GM21528 (cell line): ENCODE data around the gene ERCC4.
A peak's percentile ranks its signal among the peaks of the same experiment; 100 is the strongest.

Experiments used
- ATAC-seq: cut with Tn5 transposase; IDR thresholded peaks from one replicate; pipeline ENCODE4 v1.9.1; 2021; ENCODE audit warnings: mild to moderate bottlenecking, moderate library complexity; ENCODE audit not compliant: unreplicated experiment, low FRiP score

The ERCC4 gene

DNA sequence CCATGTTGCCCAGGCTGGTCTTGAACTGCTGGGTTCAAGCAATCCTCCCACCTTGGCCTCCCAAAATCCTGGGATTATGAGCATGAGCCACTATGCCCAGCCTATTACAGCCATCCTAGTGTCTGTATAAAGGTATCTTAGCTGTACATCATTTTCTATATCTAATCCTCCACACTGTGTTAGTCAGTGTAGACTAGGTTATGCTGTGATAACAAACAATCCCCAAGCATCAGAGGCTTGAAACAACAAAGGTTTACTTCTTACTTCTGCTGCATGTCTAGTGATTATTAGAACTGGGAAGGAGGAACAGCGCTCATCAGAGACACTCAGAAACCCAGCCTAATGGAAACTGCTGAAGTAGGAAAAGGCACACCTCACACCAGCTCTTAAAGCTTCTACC is 68.1 kb downstream of the ERCC4 start:
- ATAC-seq, result no peak

DNA sequence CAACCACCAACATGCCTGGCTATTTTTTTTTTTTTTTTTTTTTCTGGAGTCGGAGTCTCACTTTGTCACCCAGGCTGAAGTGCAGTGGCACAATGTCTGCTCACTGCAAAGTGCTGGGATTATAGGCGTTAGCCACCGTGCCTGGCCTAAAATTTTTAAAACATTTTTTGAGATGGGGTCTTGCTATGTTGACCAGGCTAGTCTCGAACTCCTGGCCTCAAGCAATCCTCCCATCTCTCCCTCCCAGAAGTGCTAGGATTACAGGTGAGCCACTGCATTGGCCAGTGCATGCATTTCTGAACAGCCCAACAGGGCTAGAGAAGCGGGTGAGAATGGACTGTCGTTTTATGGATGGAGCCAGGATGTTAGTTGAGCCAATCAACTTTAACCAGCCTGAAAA is 72.4 kb downstream of the ERCC4 start:
- ATAC-seq, result no peak

DNA sequence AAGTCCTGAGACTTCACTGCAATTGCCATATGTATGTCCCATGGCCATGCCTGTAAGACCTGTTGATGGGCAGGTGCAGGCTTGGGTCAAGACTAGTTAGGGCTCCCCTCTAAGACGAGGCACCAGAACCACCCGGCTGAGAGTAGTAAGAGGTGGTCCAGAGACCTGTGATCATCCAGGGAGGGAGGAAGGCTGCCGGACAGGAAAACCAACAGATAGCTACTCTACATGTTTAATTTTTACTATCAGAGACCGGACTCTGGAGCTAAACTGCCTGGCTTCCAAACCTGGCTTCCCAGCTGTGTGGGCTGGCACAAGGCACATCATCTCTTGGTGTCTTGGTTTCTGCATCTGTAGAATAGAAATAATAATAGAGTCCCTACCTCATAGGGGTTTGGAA is 73.0 kb downstream of the ERCC4 start:
- no peak for ATAC-seq

GRCh38 chr16:13994239-13995106 is 74.5 kb downstream of the ERCC4 start:
- ATAC-seq, result no peak

- no peak for ATAC-seq
Observed at GRCh38 chr16:13995194-13995593, 75.2 kb downstream of the ERCC4 start.

GRCh38 chr16:13996778-13997288 is 76.9 kb downstream of the ERCC4 start:
- no peak for ATAC-seq

GRCh38 chr16:13997526-13997925 is 77.6 kb downstream of the ERCC4 start:
- no peak for ATAC-seq

GRCh38 chr16:13997933-13998332 is 78.0 kb downstream of the ERCC4 start:
- ATAC-seq, result peak; percentile 85

- no peak for ATAC-seq
Observed at GRCh38 chr16:13999071-13999894, 79.3 kb downstream of the ERCC4 start.

GRCh38 chr16:13999895-14000425 is 80.0 kb downstream of the ERCC4 start:
- ATAC-seq, result no peak

DNA sequence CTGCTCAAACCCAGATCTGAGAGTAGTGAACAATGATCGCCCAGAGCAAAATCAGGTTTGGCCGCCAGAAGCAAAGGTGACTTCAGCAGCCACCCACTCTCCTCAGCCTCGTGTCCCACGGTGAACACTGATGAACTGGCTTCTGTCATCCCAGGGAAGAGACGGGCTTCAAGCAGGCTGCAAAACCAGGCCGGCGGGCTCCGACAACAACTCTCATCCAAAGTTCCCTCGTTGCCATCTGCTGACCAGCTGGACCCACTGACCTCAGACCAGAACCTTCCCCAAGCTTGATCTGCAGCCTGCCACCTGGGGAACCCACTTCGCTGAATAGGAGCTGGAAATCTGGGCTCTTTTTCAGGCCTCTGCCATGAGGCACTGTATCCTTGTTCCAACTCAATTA is 81.6 kb downstream of the ERCC4 start:
- ATAC-seq, result no peak
